Right lobe of liver (tissue), 4 donors: Measurements from ENCODE around the gene LDB2.

Experiments used
- POLR2A ChIP-seq: fragments of 450-650 bp; IDR thresholded peaks from one replicate; pipeline ENCODE4 v1.6.1; 2017; ENCODE audit warnings: antibody characterized with exemption, mild to moderate bottlenecking
- TF ChIP-seq, protein P1 (sequence below), 4 donors: fragments of 200-600 bp in 3 of 4; fragments of 450-650 bp in 1 of 4; IDR thresholded peaks; one replicate each; pipeline versions ENCODE4 v1.5.1 to v1.8.0; 2016 to 2022; ENCODE audit warnings: antibody characterized with exemption in 4 of 4, mild to moderate bottlenecking in 2 of 4
- donor health status: DM: no; HTN: no; CAD: no.
- donor health status: DM: no; HTN: no; CAD: no.
- donor health status: DM: no; HTN: yes; CAD: no.

DNA sequence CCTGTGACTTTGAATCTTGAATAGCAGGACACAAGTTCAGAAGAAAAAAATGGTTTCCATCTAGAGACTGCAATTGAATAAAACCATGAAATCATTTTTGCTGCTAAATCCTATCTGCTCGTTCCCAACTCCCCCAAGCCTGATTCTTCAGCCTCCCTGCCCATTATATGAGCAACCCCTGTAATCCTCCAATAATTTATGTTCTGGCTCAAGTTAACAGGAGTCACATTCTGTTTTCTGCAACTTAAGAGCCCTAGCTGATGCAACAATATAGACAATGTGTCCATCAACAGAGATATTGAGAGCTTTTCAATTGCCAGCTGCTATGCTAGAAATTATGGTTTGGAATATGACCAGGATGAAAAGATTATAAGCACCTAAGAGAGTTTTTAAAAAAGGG, 84.1 kb downstream of the LDB2 start:
- TF ChIP-seq, protein P1, sequence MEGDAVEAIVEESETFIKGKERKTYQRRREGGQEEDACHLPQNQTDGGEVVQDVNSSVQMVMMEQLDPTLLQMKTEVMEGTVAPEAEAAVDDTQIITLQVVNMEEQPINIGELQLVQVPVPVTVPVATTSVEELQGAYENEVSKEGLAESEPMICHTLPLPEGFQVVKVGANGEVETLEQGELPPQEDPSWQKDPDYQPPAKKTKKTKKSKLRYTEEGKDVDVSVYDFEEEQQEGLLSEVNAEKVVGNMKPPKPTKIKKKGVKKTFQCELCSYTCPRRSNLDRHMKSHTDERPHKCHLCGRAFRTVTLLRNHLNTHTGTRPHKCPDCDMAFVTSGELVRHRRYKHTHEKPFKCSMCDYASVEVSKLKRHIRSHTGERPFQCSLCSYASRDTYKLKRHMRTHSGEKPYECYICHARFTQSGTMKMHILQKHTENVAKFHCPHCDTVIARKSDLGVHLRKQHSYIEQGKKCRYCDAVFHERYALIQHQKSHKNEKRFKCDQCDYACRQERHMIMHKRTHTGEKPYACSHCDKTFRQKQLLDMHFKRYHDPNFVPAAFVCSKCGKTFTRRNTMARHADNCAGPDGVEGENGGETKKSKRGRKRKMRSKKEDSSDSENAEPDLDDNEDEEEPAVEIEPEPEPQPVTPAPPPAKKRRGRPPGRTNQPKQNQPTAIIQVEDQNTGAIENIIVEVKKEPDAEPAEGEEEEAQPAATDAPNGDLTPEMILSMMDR (IDR thresholded peaks at IDR 0.05) = no peak
- TF ChIP-seq POLR2A = no peak
